Activated CD8-positive, alpha-beta T cell treated with anti-CD3 and anti-CD28 coated beads for 36 hours (primary cell): Measurements from ENCODE around the gene GPRC5A. TPM values are rescaled to one million over a fixed set of nuclear protein-coding genes. Genes with fewer than 3 reads are reported as not detected.

Experiments used
- ATAC-seq: fragments of 200-7000 bp; cut with Tn5 transposase; one replicate; pipeline ENCODE4 v1.10.0; 2021; ENCODE audit warnings: mild to moderate bottlenecking, moderate library complexity
- CTCF ChIA-PET: fragments of 350-600 bp; sonication (Branson Sonifier 250); formaldehyde crosslinking; loops from one replicate; lab custom pipeline; 2021; ENCODE audit warnings: antibody characterized with exemption; lab: Charles Lee
- POLR2A ChIA-PET: fragments of 350-600 bp; sonication (Branson Sonifier 250); formaldehyde crosslinking; loops from one replicate; lab custom pipeline; 2021; ENCODE audit warnings: antibody characterized with exemption; lab: Charles Lee
- DNase-seq: peaks from one replicate; pipeline ENCODE4 v3.0.0-alpha.2; 2020
- H3K27ac Mint-ChIP-seq: one replicate; pipeline ENCODE4 v1.8.0; 2021; ENCODE audit warnings: mild to moderate bottlenecking, mixed read lengths
- H3K27me3 Mint-ChIP-seq: one replicate; pipeline ENCODE4 v1.8.0; 2021; ENCODE audit warnings: mixed read lengths
- H3K36me3 Mint-ChIP-seq: one replicate; pipeline ENCODE4 v1.8.0; 2021; ENCODE audit warnings: low read depth, mixed read lengths
- H3K4me1 Mint-ChIP-seq: one replicate; pipeline ENCODE4 v1.8.0; 2021; ENCODE audit warnings: low read depth, mixed read lengths
- H3K4me3 Mint-ChIP-seq: one replicate; pipeline ENCODE4 v1.8.0; 2021; ENCODE audit warnings: mild to moderate bottlenecking, moderate library complexity, mixed read lengths
- H3K9me3 Mint-ChIP-seq: one replicate; pipeline ENCODE4 v1.8.0; 2021; ENCODE audit warnings: mixed read lengths
- intact Hi-C: fragments of 100-400 bp; cut with micrococcal nuclease; formaldehyde crosslinking; loops from one replicate; pipeline ENCODE4 v1.10.0; 2022
- total RNA-seq, 2 experiments: library from RNA; stranded (reverse); gene quantifications; one replicate each; pipeline ENCODE4 v1.2.3, GENCODE V29; 2021
- TF ChIP-seq, protein P1 (sequence below): fragments of 200-600 bp; IDR thresholded peaks from one replicate; pipeline ENCODE4 v1.8.0; 2022; ENCODE audit warnings: antibody characterized with exemption, mild to moderate bottlenecking

Gene GPRC5A
- total RNA-seq, 2 experiments from 2014 or later: 0.11 TPM; not detected in 1

DNA sequence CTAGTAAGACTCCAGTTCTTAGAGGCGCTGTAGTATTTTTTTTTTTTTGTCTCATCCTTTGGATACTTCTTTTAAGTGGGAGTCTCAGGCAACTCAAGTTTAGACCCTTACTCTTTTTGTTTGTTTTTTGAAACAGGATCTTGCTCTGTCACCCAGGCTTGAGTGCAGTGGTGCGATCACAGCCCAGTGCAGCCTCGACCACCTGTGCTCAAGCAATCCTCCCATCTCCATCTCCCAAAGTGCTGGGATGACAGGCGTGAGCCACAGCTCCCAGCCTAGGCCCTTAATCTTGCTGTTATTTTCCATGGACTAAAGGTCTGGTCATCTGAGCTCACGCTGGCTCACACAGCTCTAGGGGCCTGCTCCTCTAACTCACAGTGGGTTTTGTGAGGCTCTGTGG is 21.3 kb downstream of the GPRC5A start:
- no peaks in the 10 kb centered on the region for H3K36me3 Mint-ChIP-seq
- no peak overlapping the region for H3K4me3 Mint-ChIP-seq
- ATAC-seq (no peak), DNase-seq (no peak)
- H3K4me1 Mint-ChIP-seq: peaks cover 23% of the 10 kb centered on the region
- intact Hi-C loops: no loop called here
- peaks cover 12% of the 10 kb centered on the region for H3K27me3 Mint-ChIP-seq
- H3K9me3 Mint-ChIP-seq: no peaks in the 10 kb centered on the region
- no peak overlapping the region for H3K27ac Mint-ChIP-seq
- CTCF ChIA-PET: interaction anchor here (0.7 to 5.0 kb wide), 2 partner anchors 71 to 297 kb away, joined by 3 to 94 read pairs; no protein-coding TSS in a partner anchor
- POLR2A ChIA-PET: no interaction called here
- TF ChIP-seq, protein P1, sequence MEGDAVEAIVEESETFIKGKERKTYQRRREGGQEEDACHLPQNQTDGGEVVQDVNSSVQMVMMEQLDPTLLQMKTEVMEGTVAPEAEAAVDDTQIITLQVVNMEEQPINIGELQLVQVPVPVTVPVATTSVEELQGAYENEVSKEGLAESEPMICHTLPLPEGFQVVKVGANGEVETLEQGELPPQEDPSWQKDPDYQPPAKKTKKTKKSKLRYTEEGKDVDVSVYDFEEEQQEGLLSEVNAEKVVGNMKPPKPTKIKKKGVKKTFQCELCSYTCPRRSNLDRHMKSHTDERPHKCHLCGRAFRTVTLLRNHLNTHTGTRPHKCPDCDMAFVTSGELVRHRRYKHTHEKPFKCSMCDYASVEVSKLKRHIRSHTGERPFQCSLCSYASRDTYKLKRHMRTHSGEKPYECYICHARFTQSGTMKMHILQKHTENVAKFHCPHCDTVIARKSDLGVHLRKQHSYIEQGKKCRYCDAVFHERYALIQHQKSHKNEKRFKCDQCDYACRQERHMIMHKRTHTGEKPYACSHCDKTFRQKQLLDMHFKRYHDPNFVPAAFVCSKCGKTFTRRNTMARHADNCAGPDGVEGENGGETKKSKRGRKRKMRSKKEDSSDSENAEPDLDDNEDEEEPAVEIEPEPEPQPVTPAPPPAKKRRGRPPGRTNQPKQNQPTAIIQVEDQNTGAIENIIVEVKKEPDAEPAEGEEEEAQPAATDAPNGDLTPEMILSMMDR: no peak

DNA sequence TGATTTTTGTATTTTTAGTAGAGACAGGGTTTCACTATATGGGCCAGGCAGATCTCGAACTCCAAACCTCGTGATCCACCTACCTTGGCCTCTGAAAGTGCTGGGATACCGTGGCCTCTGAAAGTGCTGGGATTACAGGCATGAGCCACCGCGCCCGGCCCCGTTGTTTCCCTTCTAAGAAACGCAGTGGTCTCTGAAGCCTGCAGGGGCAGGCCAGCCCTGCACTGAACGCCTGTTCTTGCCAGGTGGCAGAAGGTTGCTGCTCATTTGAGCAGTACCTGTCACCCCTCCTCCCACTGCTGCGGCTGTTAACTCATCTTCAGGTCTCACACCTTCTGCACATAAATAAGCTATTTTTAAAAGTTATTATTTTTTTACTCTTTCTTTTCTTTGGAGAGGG is 24.3 kb downstream of the GPRC5A start:
- peaks cover 7% of the 10 kb centered on the region for H3K4me1 Mint-ChIP-seq
- DNase-seq: no peak
- no peaks in the 10 kb centered on the region for H3K9me3 Mint-ChIP-seq
- ChIA-PET CTCF (interaction anchor here (0.9 to 5.0 kb wide), 26 partner anchors 8 to 745 kb away, joined by 3 to 94 read pairs (median 5); partner anchors contain the start of genes FAM234B and GPRC5A), POLR2A (interaction anchor here (0.6 kb wide), 1 partner anchor 530 kb away, joined by 4 read pairs; no protein-coding TSS in a partner anchor)
- H3K27ac Mint-ChIP-seq: no peak overlapping the region
- H3K27me3 Mint-ChIP-seq: peaks cover 12% of the 10 kb centered on the region
- intact Hi-C loops: loop anchor here (2.0 to 5.0 kb wide), 4 partner anchors 67 to 319 kb away; no protein-coding TSS in a partner anchor
- H3K4me3 Mint-ChIP-seq: no peak overlapping the region
- no peak for ATAC-seq
- no peaks in the 10 kb centered on the region for H3K36me3 Mint-ChIP-seq
- TF ChIP-seq, protein P1: no peak

DNA sequence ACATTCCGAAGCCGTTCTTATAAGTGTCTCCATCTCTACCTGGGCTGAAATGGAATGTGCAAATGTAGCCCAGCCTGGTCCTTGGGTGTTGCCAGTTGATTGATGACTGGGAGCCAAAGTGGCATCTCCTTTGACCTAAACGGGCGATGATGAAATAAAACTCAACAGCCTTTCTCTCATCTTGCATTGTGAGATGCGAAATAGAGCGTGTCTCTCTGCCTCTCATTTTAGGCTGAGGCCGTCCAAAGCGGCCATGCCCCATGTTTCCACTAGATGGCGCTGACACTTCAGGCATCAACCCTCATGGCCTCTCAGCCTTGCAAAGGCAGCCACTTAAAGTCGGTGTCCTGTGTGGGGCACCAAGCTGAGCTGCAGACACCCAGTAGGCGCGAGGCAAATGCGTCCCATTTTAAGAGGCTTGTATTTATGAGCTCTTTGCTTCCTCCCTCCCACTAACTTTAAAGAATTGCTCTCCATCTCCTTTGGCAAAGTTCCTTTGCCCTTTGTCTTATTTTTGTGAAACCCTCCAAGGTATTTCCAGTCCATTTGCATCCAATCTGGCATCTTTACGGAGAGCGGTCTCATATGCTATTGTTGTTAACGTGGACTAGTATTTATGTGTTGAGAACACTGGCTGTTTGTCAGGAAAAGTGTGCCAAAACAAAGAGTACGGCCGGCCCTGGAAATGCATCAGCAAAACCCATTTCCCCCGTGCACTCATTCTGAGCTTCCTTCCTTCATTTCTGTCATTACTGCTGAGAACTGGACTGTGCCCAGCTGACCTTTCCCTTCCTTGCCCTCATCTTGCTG is 25.0 kb downstream of the GPRC5A start:
- Mint-ChIP-seq H3K9me3 (no peaks in the 10 kb centered on the region), H3K36me3 (no peaks in the 10 kb centered on the region), H3K27me3 (peaks cover 12% of the 10 kb centered on the region), H3K4me3 (no peak overlapping the region), H3K4me1 (peaks cover 7% of the 10 kb centered on the region), H3K27ac (no peak overlapping the region)
- intact Hi-C loops: loop anchor here (2.0 to 5.0 kb wide), 4 partner anchors 66 to 318 kb away; no protein-coding TSS in a partner anchor
- POLR2A ChIA-PET: interaction anchor here (0.6 to 0.7 kb wide), 2 partner anchors 147 to 531 kb away, joined by 4 read pairs; no protein-coding TSS in a partner anchor
- TF ChIP-seq, protein P1: peak; percentile 89
- CTCF ChIA-PET: interaction anchor here (0.6 to 5.0 kb wide), 45 partner anchors 9 to 744 kb away, joined by 3 to 94 read pairs (median 4); partner anchors contain the start of genes EMP1, FAM234B and GPRC5A
- DNase-seq (peak; percentile 92), ATAC-seq (peak; percentile 98)

DNA sequence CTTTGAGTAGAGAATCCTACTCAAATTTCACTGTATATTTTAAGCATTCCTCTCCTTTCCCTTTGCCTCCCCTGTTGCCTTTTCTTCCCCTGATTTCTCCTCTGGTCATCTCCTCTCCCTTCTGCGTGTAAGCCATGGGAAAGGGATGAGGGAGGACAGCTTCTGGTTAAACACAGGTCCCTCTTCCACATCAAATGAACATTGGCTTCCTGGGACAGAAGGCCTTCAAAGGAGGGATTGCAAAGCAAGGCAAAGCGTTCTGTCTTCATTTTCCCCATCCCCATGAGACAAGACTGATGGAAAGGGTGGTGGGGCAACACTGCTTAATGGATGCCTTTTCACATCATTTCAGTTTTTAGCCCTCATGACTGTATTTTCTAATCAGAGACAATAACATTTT is 26.2 kb downstream of the GPRC5A start:
- DNase-seq: no peak
- H3K27me3 Mint-ChIP-seq: peaks cover 12% of the 10 kb centered on the region
- H3K36me3 Mint-ChIP-seq: no peaks in the 10 kb centered on the region
- no peak overlapping the region for H3K4me3 Mint-ChIP-seq
- ChIA-PET CTCF (interaction anchor here (1.0 to 5.0 kb wide), 8 partner anchors 66 to 339 kb away, joined by 3 to 94 read pairs (median 14); partner anchors contain the start of gene FAM234B), POLR2A (no interaction called here)
- no peaks in the 10 kb centered on the region for H3K9me3 Mint-ChIP-seq
- intact Hi-C loops: loop anchor here (2.0 to 5.0 kb wide), 4 partner anchors 65 to 317 kb away; no protein-coding TSS in a partner anchor
- ATAC-seq: no peak
- TF ChIP-seq, protein P1: no peak
- H3K27ac Mint-ChIP-seq: no peak overlapping the region
- peaks cover 7% of the 10 kb centered on the region for H3K4me1 Mint-ChIP-seq
